22Rv1 (cell line): ENCODE measurements around the gene SLC12A7.

Experiments used
- ZFX ChIP-seq: fragments of 450-650 bp; IDR thresholded peaks from 2 replicates; pipeline ENCODE4 v1.6.1; 2017; ENCODE audit warnings: antibody characterized with exemption, borderline replicate concordance
- TF ChIP-seq, protein P1 (sequence below): fragments of 450-650 bp; IDR thresholded peaks from 2 replicates; pipeline ENCODE4 v1.5.1; 2017; ENCODE audit warnings: mild to moderate bottlenecking

DNA sequence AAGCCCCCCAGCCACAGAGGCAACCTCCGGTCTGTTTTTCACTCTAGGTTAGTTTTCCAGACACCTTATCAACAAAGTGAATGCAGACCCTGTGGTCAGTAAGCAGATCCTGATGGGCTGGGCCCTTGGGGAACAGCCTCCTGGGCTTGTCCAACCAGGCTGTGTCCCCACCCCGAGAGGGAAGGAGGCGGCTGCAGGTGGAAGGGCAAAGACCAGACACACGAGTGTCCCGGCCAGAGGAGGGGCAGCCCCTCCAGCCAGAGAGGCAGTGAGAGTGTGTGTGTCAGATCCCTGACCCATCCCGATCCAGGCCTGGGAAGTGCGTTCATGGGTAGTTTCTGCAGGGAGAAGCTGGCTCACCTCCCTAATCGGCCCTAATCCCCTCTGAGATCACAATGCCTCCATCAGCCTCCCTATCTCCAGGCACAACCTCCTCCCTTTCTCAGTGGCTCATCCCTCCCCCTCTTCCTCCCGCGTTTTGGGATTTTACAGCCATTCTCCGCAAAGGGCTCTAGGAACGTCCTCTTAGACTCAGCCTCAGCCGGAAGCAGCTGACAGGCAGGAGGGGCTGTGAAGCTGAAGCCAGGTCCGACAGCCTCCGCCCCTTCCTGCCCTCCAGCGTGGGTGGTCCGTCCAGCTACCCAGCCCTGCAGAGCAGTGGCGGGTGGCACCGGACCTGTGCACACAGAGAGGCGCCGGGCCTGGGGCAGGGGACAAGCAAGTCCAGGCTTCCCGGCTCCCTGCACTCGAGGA lies 9.7 kb downstream of the SLC12A7 start:
- TF ChIP-seq, protein P1, sequence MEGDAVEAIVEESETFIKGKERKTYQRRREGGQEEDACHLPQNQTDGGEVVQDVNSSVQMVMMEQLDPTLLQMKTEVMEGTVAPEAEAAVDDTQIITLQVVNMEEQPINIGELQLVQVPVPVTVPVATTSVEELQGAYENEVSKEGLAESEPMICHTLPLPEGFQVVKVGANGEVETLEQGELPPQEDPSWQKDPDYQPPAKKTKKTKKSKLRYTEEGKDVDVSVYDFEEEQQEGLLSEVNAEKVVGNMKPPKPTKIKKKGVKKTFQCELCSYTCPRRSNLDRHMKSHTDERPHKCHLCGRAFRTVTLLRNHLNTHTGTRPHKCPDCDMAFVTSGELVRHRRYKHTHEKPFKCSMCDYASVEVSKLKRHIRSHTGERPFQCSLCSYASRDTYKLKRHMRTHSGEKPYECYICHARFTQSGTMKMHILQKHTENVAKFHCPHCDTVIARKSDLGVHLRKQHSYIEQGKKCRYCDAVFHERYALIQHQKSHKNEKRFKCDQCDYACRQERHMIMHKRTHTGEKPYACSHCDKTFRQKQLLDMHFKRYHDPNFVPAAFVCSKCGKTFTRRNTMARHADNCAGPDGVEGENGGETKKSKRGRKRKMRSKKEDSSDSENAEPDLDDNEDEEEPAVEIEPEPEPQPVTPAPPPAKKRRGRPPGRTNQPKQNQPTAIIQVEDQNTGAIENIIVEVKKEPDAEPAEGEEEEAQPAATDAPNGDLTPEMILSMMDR, result no peak
- no peak for TF ChIP-seq ZFX
